Measurements from ENCODE around the gene RRAD. TPM values are rescaled to one million over a fixed set of nuclear protein-coding genes. Genes with fewer than 3 reads are reported as not detected.
A peak's percentile ranks its signal among the peaks of the same experiment; 100 is the strongest.

Gene RRAD
- total and polyA plus RNA-seq, 4 experiments from 2014 or later = 0.29 to 0.58 TPM; not detected in 2

GRCh38 chr16:66921729-66922450, 3.4 kb downstream of the RRAD start:
- H3K27me3 ChIP-seq (ENCODE audit: insufficient read depth, low read length) = peaks cover 11% of the 10 kb centered on the region
- H3K4me3 ChIP-seq (ENCODE audit: low read length in 2 of 2) = no peak overlapping the region
- Mint-ChIP-seq H3K27me3 (peaks cover 23 to 26% of the 10 kb centered on the region in 2 donors), H3K36me3 (no peaks in the 10 kb centered on the region), H3K4me1 (peaks cover 0 to 7% (median 5%) of the 10 kb centered on the region in 4 donors), H3K4me3 (no peak overlapping the region), H3K27ac (no peak overlapping the region), H3K9me3 (no peaks in the 10 kb centered on the region)
- peaks cover 7% of the 10 kb centered on the region for H3K4me1 ChIP-seq (ENCODE audit: insufficient read depth, low read length)
- no peaks in the 10 kb centered on the region for H3K36me3 ChIP-seq (ENCODE audit: insufficient read depth, low read length)
- POLR2A ChIA-PET (ENCODE audit: partially characterized antibody) = no interaction called here
- intact Hi-C loops (cut with micrococcal nuclease) = no loop called here
- H3K27ac ChIP-seq (ENCODE audit: low read depth, low read length) = no peak overlapping the region
- DNase-seq = peak in 1 of 5 donors; percentile 25
- CTCF ChIA-PET (ENCODE audit: partially characterized antibody) = no interaction called here
- no peaks in the 10 kb centered on the region for H3K9me3 ChIP-seq (ENCODE audit: control insufficient read depth in 1 of 2, low read length in 2 of 2)

- Mint-ChIP-seq H3K36me3 (no peaks in the 10 kb centered on the region), H3K27ac (no peak overlapping the region), H3K9me3 (no peaks in the 10 kb centered on the region), H3K4me1 (peaks cover 0 to 7% (median 5%) of the 10 kb centered on the region in 4 donors), H3K27me3 (peaks cover 25 to 26% of the 10 kb centered on the region in 2 donors), H3K4me3 (no peak overlapping the region)
- intact Hi-C loops (cut with micrococcal nuclease) = no loop called here
- no peak overlapping the region for H3K4me3 ChIP-seq (ENCODE audit: low read length in 2 of 2)
- CTCF ChIA-PET (ENCODE audit: partially characterized antibody) = no interaction called here
- H3K36me3 ChIP-seq (ENCODE audit: insufficient read depth, low read length) = no peaks in the 10 kb centered on the region
- POLR2A ChIA-PET (ENCODE audit: partially characterized antibody) = no interaction called here
- H3K27me3 ChIP-seq (ENCODE audit: insufficient read depth, low read length) = peaks cover 6% of the 10 kb centered on the region
- H3K4me1 ChIP-seq (ENCODE audit: insufficient read depth, low read length) = peaks cover 7% of the 10 kb centered on the region
- H3K27ac ChIP-seq (ENCODE audit: low read depth, low read length) = no peak overlapping the region
- peak in 1 of 5 donors; percentile 6 for DNase-seq
- H3K9me3 ChIP-seq (ENCODE audit: control insufficient read depth in 1 of 2, low read length in 2 of 2) = no peaks in the 10 kb centered on the region
Measured at GRCh38 chr16:66920924-66921680, 4.2 kb downstream of the RRAD start.

GRCh38 chr16:66920299-66920590, 5.1 kb downstream of the RRAD start:
- Mint-ChIP-seq H3K4me1 (peaks cover 0 to 2% (median 0%) of the 10 kb centered on the region in 4 donors), H3K27ac (no peak overlapping the region), H3K36me3 (no peaks in the 10 kb centered on the region), H3K4me3 (no peak overlapping the region), H3K9me3 (no peaks in the 10 kb centered on the region), H3K27me3 (peaks cover 20 to 22% of the 10 kb centered on the region in 2 donors)
- Histone ChIP-seq H3K27ac (ENCODE audit: low read depth, low read length) (no peak overlapping the region), H3K9me3 (ENCODE audit: control insufficient read depth in 1 of 2, low read length in 2 of 2) (no peaks in the 10 kb centered on the region), H3K4me1 (ENCODE audit: insufficient read depth, low read length) (peaks cover 2% of the 10 kb centered on the region), H3K36me3 (ENCODE audit: insufficient read depth, low read length) (no peaks in the 10 kb centered on the region), H3K27me3 (ENCODE audit: insufficient read depth, low read length) (peaks cover under 1% of the 10 kb centered on the region), H3K4me3 (ENCODE audit: low read length in 2 of 2) (no peak overlapping the region)
- ChIA-PET CTCF (ENCODE audit: partially characterized antibody) (no interaction called here), POLR2A (ENCODE audit: partially characterized antibody) (no interaction called here)
- intact Hi-C loops (cut with micrococcal nuclease) = no loop called here
- DNase-seq = no peak

GRCh38 chr16:66919569-66920298, 5.6 kb downstream of the RRAD start:
- DNase-seq = peak in 1 of 5 donors; percentile 22
- intact Hi-C loops (cut with micrococcal nuclease) = no loop called here
- no peak overlapping the region for H3K27ac ChIP-seq (ENCODE audit: low read depth, low read length)
- H3K4me1 Mint-ChIP-seq = peaks cover 0 to 2% (median 0%) of the 10 kb centered on the region in 4 donors
- no peaks in the 10 kb centered on the region for H3K9me3 Mint-ChIP-seq
- ChIA-PET CTCF (ENCODE audit: partially characterized antibody) (no interaction called here), POLR2A (ENCODE audit: partially characterized antibody) (no interaction called here)
- H3K36me3 ChIP-seq (ENCODE audit: insufficient read depth, low read length) = no peaks in the 10 kb centered on the region
- no peaks in the 10 kb centered on the region for H3K36me3 Mint-ChIP-seq
- H3K27me3 Mint-ChIP-seq = peaks cover 19 to 22% of the 10 kb centered on the region in 2 donors
- no peak overlapping the region for H3K4me3 Mint-ChIP-seq
- H3K27ac Mint-ChIP-seq = no peak overlapping the region
- no peaks in the 10 kb centered on the region for H3K4me1 ChIP-seq (ENCODE audit: insufficient read depth, low read length)
- no peak overlapping the region for H3K4me3 ChIP-seq (ENCODE audit: low read length in 2 of 2)
- H3K27me3 ChIP-seq (ENCODE audit: insufficient read depth, low read length) = no peaks in the 10 kb centered on the region
- H3K9me3 ChIP-seq (ENCODE audit: control insufficient read depth in 1 of 2, low read length in 2 of 2) = no peaks in the 10 kb centered on the region

- peaks cover 17% of the 10 kb centered on the region in 2 donors for H3K27me3 Mint-ChIP-seq
- H3K36me3 ChIP-seq (ENCODE audit: insufficient read depth, low read length) = no peaks in the 10 kb centered on the region
- H3K27ac Mint-ChIP-seq = no peak within 1 kb of the TSS
- no peaks in the 10 kb centered on the region for H3K4me1 Mint-ChIP-seq
- ChIA-PET CTCF (ENCODE audit: partially characterized antibody) (interaction anchor here (0.9 to 1.1 kb wide), 2 partner anchors 88 to 126 kb away, joined by 3 read pairs; partner anchors contain the start of gene NAE1), POLR2A (ENCODE audit: partially characterized antibody) (no interaction called here)
- DNase-seq = peak in 1 of 5 donors; percentile 33
- intact Hi-C loops (cut with micrococcal nuclease) = no loop called here
- H3K4me3 ChIP-seq (ENCODE audit: low read length in 2 of 2) = no peak within 1 kb of the TSS
- no peaks in the 10 kb centered on the region for H3K9me3 ChIP-seq (ENCODE audit: control insufficient read depth in 1 of 2, low read length in 2 of 2)
- no peak within 1 kb of the TSS for H3K27ac ChIP-seq (ENCODE audit: low read depth, low read length)
- no peaks in the 10 kb centered on the region for H3K9me3 Mint-ChIP-seq
- no peaks in the 10 kb centered on the region for H3K27me3 ChIP-seq (ENCODE audit: insufficient read depth, low read length)
- H3K4me3 Mint-ChIP-seq = no peak within 1 kb of the TSS
- H3K4me1 ChIP-seq (ENCODE audit: insufficient read depth, low read length) = no peaks in the 10 kb centered on the region
- H3K36me3 Mint-ChIP-seq = no peaks in the 10 kb centered on the region
Measured at GRCh38 chr16:66918803-66919568, 6.3 kb downstream of the RRAD start, which contains the start of gene CDH16. TSS of gene CDH16 (minus strand) at chr16:66918885. CDS start at chr16:66918065, 820 bp downstream.

- H3K9me3 Mint-ChIP-seq = no peaks in the 10 kb centered on the region
- H3K36me3 Mint-ChIP-seq = no peaks in the 10 kb centered on the region
- H3K4me1 Mint-ChIP-seq = no peaks in the 10 kb centered on the region
- H3K27ac Mint-ChIP-seq = no peak overlapping the region
- no peak overlapping the region for H3K4me3 Mint-ChIP-seq
- H3K4me1 ChIP-seq (ENCODE audit: insufficient read depth, low read length) = no peaks in the 10 kb centered on the region
- DNase-seq = peak in 1 of 5 donors; percentile 16
- no peak overlapping the region for H3K27ac ChIP-seq (ENCODE audit: low read depth, low read length)
- H3K9me3 ChIP-seq (ENCODE audit: control insufficient read depth in 1 of 2, low read length in 2 of 2) = no peaks in the 10 kb centered on the region
- peaks cover 11% of the 10 kb centered on the region in 2 donors for H3K27me3 Mint-ChIP-seq
- H3K36me3 ChIP-seq (ENCODE audit: insufficient read depth, low read length) = no peaks in the 10 kb centered on the region
- no peaks in the 10 kb centered on the region for H3K27me3 ChIP-seq (ENCODE audit: insufficient read depth, low read length)
- POLR2A ChIA-PET (ENCODE audit: partially characterized antibody) = no interaction called here
- intact Hi-C loops (cut with micrococcal nuclease) = no loop called here
- CTCF ChIA-PET (ENCODE audit: partially characterized antibody) = interaction anchor here (0.9 to 1.1 kb wide), 2 partner anchors 88 to 126 kb away, joined by 3 read pairs; partner anchors contain the start of gene NAE1
- no peak overlapping the region for H3K4me3 ChIP-seq (ENCODE audit: low read length in 2 of 2)
Measured at GRCh38 chr16:66918355-66918754, 7.0 kb downstream of the RRAD start.

Measured in CD4-positive, alpha-beta memory T cell (primary cell).